HEK293 (cell line): ENCODE data around the gene TBCCD1.

Experiments
- CTCF ChIA-PET: fragments of 350-600 bp; formaldehyde crosslinking; extraction: SDS; loops from one replicate; lab custom pipeline; 2021; ENCODE audit warnings: antibody characterized with exemption; lab: Yijun Ruan, JAX
- POLR2A ChIA-PET: fragments of 300-600 bp; formaldehyde crosslinking; extraction: SDS; loops from one replicate; lab custom pipeline; 2020; ENCODE audit warnings: antibody characterized with exemption, inconsistent platforms; lab: Yijun Ruan, JAX
- H3K27ac ChIP-seq: fragments of 200-500 bp; sonication (Bioruptor generic); 2 replicates; pipeline ENCODE4 v1.5.1; 2014; ENCODE audit warnings: low read depth, low read length, control low read depth, inconsistent platforms; ENCODE audit errors: extremely low read depth
- H3K36me3 ChIP-seq, 2 experiments: fragments of 200-500 bp in 1 of 2; sonication (Bioruptor generic) in 1 of 2; 1 replicate in 1 of 2; 2 replicates in 1 of 2; pipeline ENCODE4 v1.5.1; 2014 to 2017; ENCODE audit warnings: inconsistent platforms in 2 of 2, low read length in 2 of 2; ENCODE audit not compliant: control insufficient read depth in 2 of 2, insufficient read depth in 1 of 2
- H3K4me1 ChIP-seq: fragments of 200-500 bp; sonication (Bioruptor generic); 2 replicates; pipeline ENCODE4 v1.5.1; 2014; ENCODE audit warnings: mild to moderate bottlenecking, low read length, inconsistent platforms; ENCODE audit not compliant: control insufficient read depth, insufficient read depth
- H3K4me3 ChIP-seq: 2 replicates; pipeline ENCODE4 v1.5.1; 2011; ENCODE audit warnings: low read depth, mild to moderate bottlenecking, control low read depth, low read length, moderate library complexity
- H3K9me3 ChIP-seq: fragments of 200-500 bp; sonication (Bioruptor generic); 2 replicates; pipeline ENCODE4 v1.5.1; 2014; ENCODE audit warnings: low read depth, low read length, inconsistent platforms; ENCODE audit not compliant: control insufficient read depth, insufficient read depth
- EGR2 ChIP-seq: fragments of 450-650 bp; formaldehyde crosslinking; IDR thresholded peaks from 2 replicates; pipeline ENCODE4 v1.5.1; 2016; ENCODE audit warnings: low read depth, missing biosample characterization, missing genetic modification characterization
- IKZF3 ChIP-seq: fragments of 450-650 bp; IDR thresholded peaks from 2 replicates; pipeline ENCODE4 v1.5.0; 2018; ENCODE audit warnings: missing biosample characterization, mild to moderate bottlenecking, missing genetic modification characterization, moderate library complexity
- MYNN ChIP-seq: fragments of 450-650 bp; formaldehyde crosslinking; IDR thresholded peaks from 2 replicates; pipeline ENCODE4 v1.5.1; 2016; ENCODE audit warnings: missing biosample characterization, missing genetic modification characterization, borderline replicate concordance
- PRDM2 ChIP-seq: fragments of 450-650 bp; formaldehyde crosslinking; IDR thresholded peaks from 2 replicates; pipeline ENCODE4 v1.5.1; 2016; ENCODE audit warnings: missing biosample characterization, missing genetic modification characterization, borderline replicate concordance
- ZBTB10 ChIP-seq: fragments of 450-650 bp; formaldehyde crosslinking; IDR thresholded peaks from 2 replicates; pipeline ENCODE4 v1.5.1; 2016; ENCODE audit warnings: missing biosample characterization, missing genetic modification characterization
- ZBTB7A ChIP-seq: fragments of 450-650 bp; formaldehyde crosslinking; IDR thresholded peaks from 2 replicates; pipeline ENCODE4 v1.5.1; 2016; ENCODE audit warnings: low read depth, missing biosample characterization, missing genetic modification characterization
- ZFHX2 ChIP-seq: fragments of 450-650 bp; formaldehyde crosslinking; conservative IDR thresholded peaks from 2 replicates; pipeline ENCODE4 v1.5.1; 2016; ENCODE audit warnings: missing biosample characterization, missing genetic modification characterization
- ZNF112 ChIP-seq: fragments of 450-650 bp; formaldehyde crosslinking; IDR thresholded peaks from 2 replicates; pipeline ENCODE4 v1.5.0; 2017; ENCODE audit warnings: missing biosample characterization, missing genetic modification characterization
- ZNF133 ChIP-seq: fragments of 450-650 bp; formaldehyde crosslinking; IDR thresholded peaks from 2 replicates; pipeline ENCODE4 v1.5.1; 2016; ENCODE audit warnings: missing biosample characterization, missing genetic modification characterization
- ZNF16 ChIP-seq: fragments of 450-650 bp; formaldehyde crosslinking; IDR thresholded peaks from 2 replicates; pipeline ENCODE4 v1.5.1; 2016; ENCODE audit warnings: low read depth, missing biosample characterization, missing genetic modification characterization
- ZNF214 ChIP-seq: fragments of 450-650 bp; formaldehyde crosslinking; IDR thresholded peaks from 2 replicates; pipeline ENCODE4 v1.5.1; 2017; ENCODE audit warnings: missing biosample characterization, mild to moderate bottlenecking, missing genetic modification characterization, borderline replicate concordance
- ZNF23 ChIP-seq: fragments of 450-650 bp; formaldehyde crosslinking; IDR thresholded peaks from 2 replicates; pipeline ENCODE4 v1.5.1; 2016; ENCODE audit warnings: missing biosample characterization, missing genetic modification characterization, borderline replicate concordance
- ZNF266 ChIP-seq: fragments of 450-650 bp; formaldehyde crosslinking; IDR thresholded peaks from 2 replicates; pipeline ENCODE4 v1.5.1; 2016; ENCODE audit warnings: missing biosample characterization, missing genetic modification characterization, low read depth
- ZNF302 ChIP-seq: fragments of 450-650 bp; formaldehyde crosslinking; IDR thresholded peaks from 2 replicates; pipeline ENCODE4 v1.5.1; 2016; ENCODE audit warnings: missing biosample characterization, missing genetic modification characterization, low read depth
- ZNF324 ChIP-seq: fragments of 450-650 bp; formaldehyde crosslinking; IDR thresholded peaks from 2 replicates; pipeline ENCODE4 v1.5.1; 2016; ENCODE audit warnings: missing biosample characterization, missing genetic modification characterization
- ZNF366 ChIP-seq: fragments of 450-650 bp; formaldehyde crosslinking; conservative IDR thresholded peaks from 2 replicates; pipeline ENCODE4 v1.5.1; 2016; ENCODE audit warnings: missing biosample characterization, missing genetic modification characterization
- ZNF488 ChIP-seq: fragments of 450-650 bp; formaldehyde crosslinking; IDR thresholded peaks from 2 replicates; pipeline ENCODE4 v1.5.1; 2016; ENCODE audit warnings: missing biosample characterization, missing genetic modification characterization
- ZNF623 ChIP-seq: fragments of 450-650 bp; formaldehyde crosslinking; IDR thresholded peaks from 2 replicates; pipeline ENCODE4 v1.5.1; 2016; ENCODE audit warnings: missing biosample characterization, missing genetic modification characterization
- ZNF624 ChIP-seq: fragments of 450-650 bp; formaldehyde crosslinking; IDR thresholded peaks from 2 replicates; pipeline ENCODE4 v1.5.1; 2017; ENCODE audit warnings: missing biosample characterization, missing genetic modification characterization
- ZNF645 ChIP-seq: fragments of 450-650 bp; formaldehyde crosslinking; IDR thresholded peaks from 2 replicates; pipeline ENCODE4; 2016; ENCODE audit warnings: missing biosample characterization, missing genetic modification characterization
- ZSCAN18 ChIP-seq: fragments of 450-650 bp; formaldehyde crosslinking; IDR thresholded peaks from 2 replicates; pipeline ENCODE4 v1.5.1; 2016; ENCODE audit warnings: missing biosample characterization, missing genetic modification characterization

The TBCCD1 gene

GRCh38 chr3:186529201-186529999, 37.7 kb downstream of the TBCCD1 start:
- CTCF ChIA-PET: interaction anchor here (1.1 to 2.2 kb wide), 3 partner anchors 9 to 267 kb away, joined by 5 to 20 read pairs (median 7); no protein-coding TSS in a partner anchor
- no peaks in the 10 kb centered on the region for H3K9me3 ChIP-seq
- no peaks in the 10 kb centered on the region for H3K4me1 ChIP-seq
- no peak overlapping the region for H3K27ac ChIP-seq
- POLR2A ChIA-PET: no interaction called here
- TF ChIP-seq ZNF623 (tag by site-specific recombination) (no peak), ZNF624 (tag by site-specific recombination) (no peak), ZNF23 (tag by site-specific recombination) (no peak), ZNF16 (tag by site-specific recombination) (no peak), EGR2 (tag by site-specific recombination) (no peak), ZNF133 (no peak)
- no peak overlapping the region for H3K4me3 ChIP-seq
- no peaks in the 10 kb centered on the region for H3K36me3 ChIP-seq

GRCh38 chr3:186526256-186526606, 40.9 kb downstream of the TBCCD1 start:
- Histone ChIP-seq H3K27ac (no peak overlapping the region), H3K9me3 (no peaks in the 10 kb centered on the region), H3K4me3 (no peak overlapping the region), H3K4me1 (no peaks in the 10 kb centered on the region), H3K36me3 (no peaks in the 10 kb centered on the region)
- POLR2A ChIA-PET: no interaction called here
- CTCF ChIA-PET: interaction anchor here (1.3 kb wide), 1 partner anchor 15 kb away, joined by 4 read pairs; no protein-coding TSS in a partner anchor
- TF ChIP-seq ZSCAN18 (tag by site-specific recombination): no peak
- no peak for TF ChIP-seq ZBTB7A (tag by site-specific recombination)
- no peak for TF ChIP-seq PRDM2 (tag by site-specific recombination)
- no peak for TF ChIP-seq IKZF3
- TF ChIP-seq ZNF488 (tag by site-specific recombination): no peak
- TF ChIP-seq ZNF366: no peak
- no peak for TF ChIP-seq ZFHX2
- no peak for TF ChIP-seq ZNF645 (tag by site-specific recombination)
- no peak for TF ChIP-seq MYNN (tag by site-specific recombination)
- TF ChIP-seq ZNF302 (tag by site-specific recombination): no peak
- TF ChIP-seq ZNF324 (tag by site-specific recombination): no peak
- TF ChIP-seq ZNF214 (tag by site-specific recombination): no peak
- no peak for TF ChIP-seq ZBTB10 (tag by site-specific recombination)
- no peak for TF ChIP-seq ZNF112 (tag by site-specific recombination)
- TF ChIP-seq ZNF266 (tag by site-specific recombination): no peak
